GM19395 (cell line): ENCODE results near the gene OXT.
"Not testable (repeated sequence)": the region's sequence is repeated elsewhere in the genome, so short reads cannot be mapped to it uniquely, and the experiment has no call there.

Experiments used
- ATAC-seq: cut with Tn5 transposase; IDR thresholded peaks from one replicate; pipeline ENCODE4 v1.9.1; 2021; ENCODE audit warnings: mild to moderate bottlenecking, moderate library complexity; ENCODE audit not compliant: unreplicated experiment

OXT gene

GRCh38 chr20:3109350-3110302 is 38.2 kb downstream of the OXT start:
- ATAC-seq: no peak

- ATAC-seq: no peak
Measured at GRCh38 chr20:3111507-3111906, 40.1 kb downstream of the OXT start.

GRCh38 chr20:3111995-3112394 is 40.6 kb downstream of the OXT start:
- ATAC-seq: no peak

GRCh38 chr20:3115190-3116107 is 44.0 kb downstream of the OXT start:
- ATAC-seq: no peak

- no peak for ATAC-seq
Measured at GRCh38 chr20:3116341-3116740, 44.9 kb downstream of the OXT start.

GRCh38 chr20:3117839-3118379 is 46.5 kb downstream of the OXT start:
- ATAC-seq: not testable (repeated sequence)

GRCh38 chr20:3119044-3119443 is 47.6 kb downstream of the OXT start:
- ATAC-seq: no peak

GRCh38 chr20:3121271-3121911 is 50.0 kb downstream of the OXT start:
- no peak for ATAC-seq
